Measurements from ENCODE around the gene NFIA.
"Not testable (repeated sequence)": the region's sequence is repeated elsewhere in the genome, so short reads cannot be mapped to it uniquely, and the experiment has no call there.

The NFIA gene

GRCh38 chr1:61447106-61447967 is 365.0 kb downstream of the NFIA start:
- no peak for DNase-seq

- no peak for DNase-seq
Measured at GRCh38 chr1:61447968-61448430, 365.6 kb downstream of the NFIA start.

GRCh38 chr1:61448914-61449313 is 366.6 kb downstream of the NFIA start:
- no peak for DNase-seq

GRCh38 chr1:61449410-61449809 is 367.0 kb downstream of the NFIA start:
- DNase-seq, result no peak

- DNase-seq, result no peak
Measured at GRCh38 chr1:61450454-61450853, 368.1 kb downstream of the NFIA start.

- no peak for DNase-seq
Measured at GRCh38 chr1:61450872-61451571, 368.7 kb downstream of the NFIA start.

- DNase-seq, result no peak
Measured at GRCh38 chr1:61451572-61451968, 369.2 kb downstream of the NFIA start.

- no peak for DNase-seq
Measured at GRCh38 chr1:61452176-61453035, 370.0 kb downstream of the NFIA start.

- DNase-seq, result peak; percentile 11 to 19
Measured at GRCh38 chr1:61453111-61453961, 371.0 kb downstream of the NFIA start.

- no peak for DNase-seq
Measured at GRCh38 chr1:61455400-61455799, 373.0 kb downstream of the NFIA start.

- DNase-seq, result no peak
Measured at GRCh38 chr1:61457526-61458040, 375.2 kb downstream of the NFIA start.

GRCh38 chr1:61459345-61459744 is 377.0 kb downstream of the NFIA start:
- no peak for DNase-seq

GRCh38 chr1:61460191-61460590 is 377.8 kb downstream of the NFIA start:
- no peak for DNase-seq

GRCh38 chr1:61461406-61462384 is 379.3 kb downstream of the NFIA start:
- no peak for DNase-seq

GRCh38 chr1:61462628-61463027 is 380.3 kb downstream of the NFIA start:
- DNase-seq, result no peak

- DNase-seq, result no peak
Measured at GRCh38 chr1:61463220-61463619, 380.9 kb downstream of the NFIA start.

GRCh38 chr1:61467836-61468235 is 385.5 kb downstream of the NFIA start:
- DNase-seq, result not testable (repeated sequence)

- no peak for DNase-seq
Measured at GRCh38 chr1:61469365-61469764, 387.0 kb downstream of the NFIA start.

GRCh38 chr1:61472876-61473275 is 390.5 kb downstream of the NFIA start:
- no peak for DNase-seq

- DNase-seq, result no peak
Measured at GRCh38 chr1:61474269-61474817, 392.0 kb downstream of the NFIA start.

All from bone marrow (tissue), 2 donors.